Keratinocyte (primary cell): ENCODE results near the gene NOX5. TPM values are rescaled to one million over a fixed set of nuclear protein-coding genes. Genes with fewer than 3 reads are reported as not detected.

Experiments used
- DNase-seq: peaks from one replicate; pipeline ENCODE4 v3.0.0-alpha.2; 2011; ENCODE audit warnings: low read depth, missing footprints, low spot score
- FAIRE-seq: peaks from 2 replicates; lab custom pipeline; 2011; peaks lifted over from hg19 to GRCh38; lab: Jason Lieb, UNC
- H2AFZ ChIP-seq: 2 replicates; pipeline ENCODE4 v1.6.0; 2012; ENCODE audit warnings: low read length, control low read depth, inconsistent platforms; ENCODE audit not compliant: control insufficient read depth
- H3K27ac ChIP-seq: 2 replicates; pipeline ENCODE4 v1.5.1; 2011; ENCODE audit warnings: low read length; ENCODE audit not compliant: control insufficient read depth, insufficient read depth
- H3K27me3 ChIP-seq: 3 replicates; pipeline ENCODE4 v1.6.0; 2011; ENCODE audit warnings: low read length; ENCODE audit not compliant: control insufficient read depth, insufficient read depth; ENCODE audit errors: extremely low read depth
- H3K36me3 ChIP-seq, 2 experiments: 2 replicates in 1 of 2; 3 replicates in 1 of 2; pipeline ENCODE4 v1.5.1; 2011; ENCODE audit warnings: low read length in 2 of 2, mild to moderate bottlenecking in 1 of 2; ENCODE audit not compliant: control insufficient read depth in 2 of 2, insufficient read depth in 2 of 2; ENCODE audit errors: extremely low read depth in 1 of 2
- H3K4me1 ChIP-seq: 3 replicates; pipeline ENCODE4 v1.5.1; 2011; ENCODE audit warnings: low read length; ENCODE audit not compliant: control insufficient read depth, insufficient read depth; ENCODE audit errors: extremely low read depth
- H3K4me2 ChIP-seq: 3 replicates; pipeline ENCODE4 v1.6.0; 2011; ENCODE audit warnings: low read depth, low read length; ENCODE audit not compliant: control insufficient read depth, insufficient read depth; ENCODE audit errors: extremely low read depth
- H3K4me3 ChIP-seq, 3 experiments: fragments of 200-600 bp in 1 of 3; sonication (generic) in 1 of 3; 2 replicates in 2 of 3; 3 replicates in 1 of 3; pipeline ENCODE4 v1.5.1; 2011 to 2016; ENCODE audit warnings: low read length in 3 of 3, mild to moderate bottlenecking in 3 of 3, control low read depth in 2 of 3, inconsistent platforms in 1 of 3, low read depth in 1 of 3, mixed read lengths in 1 of 3, mixed run types in 1 of 3, moderate library complexity in 1 of 3; ENCODE audit not compliant: control insufficient read depth in 2 of 3, insufficient read depth in 2 of 3; ENCODE audit errors: extremely low read depth in 1 of 3
- H3K79me2 ChIP-seq: 2 replicates; pipeline ENCODE4 v1.6.0; 2012; ENCODE audit warnings: low read length; ENCODE audit not compliant: control insufficient read depth, insufficient read depth
- H3K9ac ChIP-seq: 3 replicates; pipeline ENCODE4 v1.6.0; 2011; ENCODE audit warnings: low read length; ENCODE audit not compliant: control insufficient read depth, insufficient read depth; ENCODE audit errors: extremely low read depth
- H3K9me1 ChIP-seq: 3 replicates; pipeline ENCODE4 v1.6.0; 2011; ENCODE audit warnings: low read length; ENCODE audit not compliant: control insufficient read depth, insufficient read depth; ENCODE audit errors: extremely low read depth
- H3K9me3 ChIP-seq: 2 replicates; pipeline ENCODE4 v1.5.1; 2012; ENCODE audit warnings: low read depth, low read length; ENCODE audit not compliant: control insufficient read depth
- H4K20me1 ChIP-seq: 3 replicates; pipeline ENCODE4 v1.6.0; 2011; ENCODE audit warnings: low read length; ENCODE audit not compliant: control insufficient read depth, insufficient read depth; ENCODE audit errors: extremely low read depth
- EZH2 ChIP-seq: IDR thresholded peaks from one replicate; pipeline ENCODE4 v1.6.1; 2012; ENCODE audit warnings: inconsistent platforms, mild to moderate bottlenecking, low read length, moderate library complexity
- dilution Hi-C: fragments of 300-500 bp; cut with MboI; formaldehyde crosslinking; loops from one replicate; pipeline ENCODE4 v1.7.0; 2020; ENCODE audit warnings: low sequenced_read_pairs; ENCODE audit not compliant: extremely low pct_ligation_motif_present
- polyA plus RNA-seq, 5 experiments: library from polyadenylated mRNA; depleted of rRNA in 3 of 5; stranded (reverse) in 3 of 5; stranded (forward) in 1 of 5; unstranded in 1 of 5; fragments of >200 nt; gene quantifications; 1 replicate in 1 of 5; 2 replicates in 3 of 5; 3 replicates in 1 of 5; pipeline versions ENCODE4 v1.2.1 to v1.2.3, GENCODE V29; 2011 to 2012; ENCODE audit warnings: missing spikeins in 2 of 5, low read depth in 1 of 5, low replicate concordance in 1 of 5
- TF ChIP-seq, protein P1 (sequence below), 3 experiments: IDR thresholded peaks in 1 of 3; conservative IDR thresholded peaks in 1 of 3; optimal IDR thresholded peaks in 1 of 3; 2 replicates in 2 of 3; 3 replicates in 1 of 3; pipeline versions ENCODE3 to v1.5.1; 2011; ENCODE audit warnings: low read length in 3 of 3, mild to moderate bottlenecking in 3 of 3, moderate library complexity in 2 of 3, control low read depth in 1 of 3, inconsistent platforms in 1 of 3; ENCODE audit not compliant: insufficient read depth in 2 of 3; ENCODE audit errors: extremely low read depth in 1 of 3

The NOX5 gene
- polyA plus RNA-seq, 1 donor (not counting 4 experiments of a cell fraction or from before 2014, with no cell fraction given), result 0.16 TPM

DNA sequence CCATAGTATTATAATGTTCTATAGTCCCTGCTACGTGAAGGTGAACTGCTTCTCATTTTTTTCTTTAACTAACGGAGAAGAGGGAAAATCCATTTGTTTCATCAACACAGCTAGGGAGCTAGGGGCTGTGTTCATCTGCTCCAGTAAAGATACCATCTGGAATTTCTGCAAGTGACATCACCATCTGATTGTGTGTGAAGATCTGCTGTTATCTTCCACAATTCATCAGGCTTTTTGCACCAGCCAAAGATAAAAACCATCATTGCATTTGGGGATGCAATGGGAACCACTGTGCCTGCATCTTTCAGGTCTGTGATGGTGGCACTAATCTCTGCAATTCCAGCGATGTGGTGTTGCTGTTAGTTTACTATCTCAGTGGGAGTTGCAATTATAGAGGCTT is 35.5 kb upstream of the NOX5 start:
- Histone ChIP-seq H3K4me1 (no peaks in the 10 kb centered on the region), H4K20me1 (no peaks in the 10 kb centered on the region), H3K27ac (no peak overlapping the region), H3K4me3 (no peak overlapping the region), H3K4me2 (no peak overlapping the region), H2AFZ (no peak overlapping the region), H3K79me2 (no peaks in the 10 kb centered on the region), H3K9me1 (no peaks in the 10 kb centered on the region), H3K9ac (no peak overlapping the region), H3K27me3 (no peaks in the 10 kb centered on the region), H3K9me3 (no peaks in the 10 kb centered on the region), H3K36me3 (no peaks in the 10 kb centered on the region)
- dilution Hi-C loops, result no loop called here
- DNase-seq, result no peak
- TF ChIP-seq, protein P1, sequence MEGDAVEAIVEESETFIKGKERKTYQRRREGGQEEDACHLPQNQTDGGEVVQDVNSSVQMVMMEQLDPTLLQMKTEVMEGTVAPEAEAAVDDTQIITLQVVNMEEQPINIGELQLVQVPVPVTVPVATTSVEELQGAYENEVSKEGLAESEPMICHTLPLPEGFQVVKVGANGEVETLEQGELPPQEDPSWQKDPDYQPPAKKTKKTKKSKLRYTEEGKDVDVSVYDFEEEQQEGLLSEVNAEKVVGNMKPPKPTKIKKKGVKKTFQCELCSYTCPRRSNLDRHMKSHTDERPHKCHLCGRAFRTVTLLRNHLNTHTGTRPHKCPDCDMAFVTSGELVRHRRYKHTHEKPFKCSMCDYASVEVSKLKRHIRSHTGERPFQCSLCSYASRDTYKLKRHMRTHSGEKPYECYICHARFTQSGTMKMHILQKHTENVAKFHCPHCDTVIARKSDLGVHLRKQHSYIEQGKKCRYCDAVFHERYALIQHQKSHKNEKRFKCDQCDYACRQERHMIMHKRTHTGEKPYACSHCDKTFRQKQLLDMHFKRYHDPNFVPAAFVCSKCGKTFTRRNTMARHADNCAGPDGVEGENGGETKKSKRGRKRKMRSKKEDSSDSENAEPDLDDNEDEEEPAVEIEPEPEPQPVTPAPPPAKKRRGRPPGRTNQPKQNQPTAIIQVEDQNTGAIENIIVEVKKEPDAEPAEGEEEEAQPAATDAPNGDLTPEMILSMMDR (optimal IDR thresholded peaks at IDR 0.05 in 1 of 3, IDR thresholded peaks at IDR 0.05 in 1 of 3, conservative IDR thresholded peaks at IDR 0.05 in 1 of 3; ENCODE audit: extremely low read depth in 1 of 3, insufficient read depth in 2 of 3, low read length in 3 of 3), result no peak
- TF ChIP-seq EZH2, result no peak
- no peak for FAIRE-seq

DNA sequence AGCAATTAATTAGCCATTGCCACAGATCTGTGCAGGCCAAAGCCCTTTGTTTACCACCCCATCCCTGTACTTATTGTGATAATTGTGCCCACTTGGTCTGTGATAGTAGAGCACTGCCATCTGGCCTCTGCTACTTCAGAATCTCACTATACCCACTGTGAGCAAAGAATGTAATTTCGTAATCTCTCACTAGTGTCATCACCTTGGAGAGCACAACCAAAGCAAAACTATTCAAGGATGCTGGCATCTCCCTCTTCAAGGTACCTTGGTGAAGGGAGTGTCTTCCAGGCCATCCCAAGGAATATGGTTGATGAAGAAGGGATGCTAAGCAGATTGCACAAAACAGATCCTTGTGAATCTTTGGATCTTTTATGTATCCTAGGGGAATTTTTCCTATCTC is 34.7 kb upstream of the NOX5 start:
- Histone ChIP-seq H3K79me2 (no peaks in the 10 kb centered on the region), H3K36me3 (no peaks in the 10 kb centered on the region), H2AFZ (no peak overlapping the region), H3K9ac (no peak overlapping the region), H3K4me1 (no peaks in the 10 kb centered on the region), H3K27ac (no peak overlapping the region), H3K4me2 (no peak overlapping the region), H4K20me1 (no peaks in the 10 kb centered on the region), H3K27me3 (no peaks in the 10 kb centered on the region), H3K9me1 (no peaks in the 10 kb centered on the region), H3K9me3 (no peaks in the 10 kb centered on the region), H3K4me3 (no peak overlapping the region)
- TF ChIP-seq, protein P1 (optimal IDR thresholded peaks at IDR 0.05 in 1 of 3, IDR thresholded peaks at IDR 0.05 in 1 of 3, conservative IDR thresholded peaks at IDR 0.05 in 1 of 3; ENCODE audit: extremely low read depth in 1 of 3, insufficient read depth in 2 of 3, low read length in 3 of 3), result no peak
- no peak for TF ChIP-seq EZH2
- FAIRE-seq, result no peak
- dilution Hi-C loops, result no loop called here
- DNase-seq, result no peak
